Fibroblast of villous mesenchyme (primary cell): ENCODE measurements around the gene C5orf15. TPM values are rescaled to one million over a fixed set of nuclear protein-coding genes. Genes with fewer than 3 reads are reported as not detected.
"Not testable (repeated sequence)": the region's sequence is repeated elsewhere in the genome, so short reads cannot be mapped to it uniquely, and the experiment has no call there.

ENCODE experiments used
- DNase-seq: peaks from one replicate; pipeline ENCODE4 v3.0.0-alpha.2; 2010; ENCODE audit warnings: low read depth
- H3K4me3 ChIP-seq: 2 replicates; pipeline ENCODE4 v1.5.1; 2011; ENCODE audit warnings: low read depth, mild to moderate bottlenecking, low read length
- CTCF ChIP-seq: IDR thresholded peaks from 2 replicates; pipeline ENCODE4 v1.5.1; 2012; ENCODE audit warnings: low read depth, mild to moderate bottlenecking, low read length; ENCODE audit not compliant: insufficient read depth
- total RNA-seq: library from RNA; depleted of rRNA; stranded (reverse); fragments of >200 nt; gene quantifications from 2 replicates; pipeline ENCODE4 v1.2.3, GENCODE V29; 2012

C5orf15 gene
- total RNA-seq, 1 donor, result 103 TPM

GRCh38 chr5:133936651-133937015, 31.8 kb downstream of the C5orf15 start:
- no peak for TF ChIP-seq CTCF
- no peak for DNase-seq

GRCh38 chr5:133935991-133936650, 32.3 kb downstream of the C5orf15 start:
- not testable (repeated sequence) for H3K4me3 ChIP-seq, DNase-seq

More at GRCh38 chr5:133936651-133937015, 31.8 kb downstream of the C5orf15 start:
- no peak overlapping the region for H3K4me3 ChIP-seq

GRCh38 chr5:133935667-133935940, 32.8 kb downstream of the C5orf15 start:
- no peak for DNase-seq
- TF ChIP-seq CTCF, result no peak
- H3K4me3 ChIP-seq, result no peak overlapping the region

- DNase-seq, result no peak
- no peak overlapping the region for H3K4me3 ChIP-seq
- TF ChIP-seq CTCF, result no peak
Measured at GRCh38 chr5:133934822-133935666, 33.4 kb downstream of the C5orf15 start.

GRCh38 chr5:133934311-133934710, 34.1 kb downstream of the C5orf15 start:
- TF ChIP-seq CTCF, result no peak
- DNase-seq, result no peak
- no peak overlapping the region for H3K4me3 ChIP-seq

GRCh38 chr5:133933670-133934295, 34.6 kb downstream of the C5orf15 start:
- no peak overlapping the region for H3K4me3 ChIP-seq
- TF ChIP-seq CTCF, result no peak
- no peak for DNase-seq

GRCh38 chr5:133933169-133933509, 35.3 kb downstream of the C5orf15 start:
- H3K4me3 ChIP-seq, result no peak overlapping the region
- DNase-seq, result no peak
- no peak for TF ChIP-seq CTCF
